Astrocyte of the spinal cord (primary cell): ENCODE results near the gene RBBP7.

ENCODE experiments used
- DNase-seq: peaks from one replicate; pipeline ENCODE4 v3.0.0; 2011; ENCODE audit warnings: low read depth, low spot score
- H3K4me3 ChIP-seq: 2 replicates; pipeline ENCODE4 v1.5.1; 2011; ENCODE audit warnings: low read depth, mild to moderate bottlenecking, low read length, moderate library complexity
- CTCF ChIP-seq: IDR thresholded peaks from 2 replicates; pipeline ENCODE4 v1.5.1; 2012; ENCODE audit warnings: low read depth, mild to moderate bottlenecking, low read length, inconsistent platforms
- in situ Hi-C: cut with HindIII; loops from 2 replicates; pipeline ENCODE4 v1.10.0; 2017; ENCODE audit warnings: low sequenced_read_pairs

The RBBP7 gene

DNA sequence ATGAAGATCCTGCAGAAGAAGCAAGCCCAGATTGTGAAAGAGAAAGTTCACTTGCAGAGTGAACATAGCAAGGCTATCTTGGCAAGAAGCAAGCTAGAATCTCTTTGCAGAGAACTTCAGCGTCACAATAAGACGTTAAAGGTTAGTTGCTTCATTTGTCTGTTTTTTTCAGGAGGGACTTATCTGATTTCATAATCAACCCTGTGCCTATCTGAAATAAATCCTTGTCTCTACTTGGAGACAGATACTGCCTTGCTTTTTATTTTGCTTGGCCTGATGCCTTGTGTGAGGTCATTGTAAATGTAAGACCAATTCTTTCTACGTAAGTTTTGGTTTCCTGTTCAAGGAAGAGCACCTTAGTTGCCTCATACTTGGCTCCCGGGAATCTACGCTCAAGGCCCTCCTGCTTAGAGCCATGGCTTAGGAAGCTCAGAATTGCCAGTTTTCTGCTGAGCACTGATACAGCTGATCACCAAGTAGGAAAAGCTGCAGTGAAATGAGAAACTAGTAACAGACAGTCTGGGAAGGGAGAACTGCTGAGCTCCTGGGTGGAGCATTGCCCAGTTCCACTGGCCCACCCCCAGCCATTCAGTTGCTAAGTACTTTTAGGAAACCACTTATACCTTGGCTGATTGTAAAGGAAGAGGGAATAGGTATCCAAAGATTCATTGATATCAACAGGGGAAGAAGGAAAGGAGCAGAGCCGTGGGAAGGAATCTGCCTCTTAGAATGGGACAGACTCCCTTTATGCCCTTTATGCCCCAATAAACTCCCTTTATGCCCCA, 41.8 kb downstream of the RBBP7 start:
- DNase-seq, result peak; percentile 88
- no peak for TF ChIP-seq CTCF
- H3K4me3 ChIP-seq, result no peak overlapping the region
- in situ Hi-C loops, result no loop called here

- no peak for TF ChIP-seq CTCF
- in situ Hi-C loops, result no loop called here
- H3K4me3 ChIP-seq, result no peak overlapping the region
- peak; percentile 46 for DNase-seq
Observed at GRCh38 chrX:16827225-16827624, 42.9 kb downstream of the RBBP7 start.

DNA sequence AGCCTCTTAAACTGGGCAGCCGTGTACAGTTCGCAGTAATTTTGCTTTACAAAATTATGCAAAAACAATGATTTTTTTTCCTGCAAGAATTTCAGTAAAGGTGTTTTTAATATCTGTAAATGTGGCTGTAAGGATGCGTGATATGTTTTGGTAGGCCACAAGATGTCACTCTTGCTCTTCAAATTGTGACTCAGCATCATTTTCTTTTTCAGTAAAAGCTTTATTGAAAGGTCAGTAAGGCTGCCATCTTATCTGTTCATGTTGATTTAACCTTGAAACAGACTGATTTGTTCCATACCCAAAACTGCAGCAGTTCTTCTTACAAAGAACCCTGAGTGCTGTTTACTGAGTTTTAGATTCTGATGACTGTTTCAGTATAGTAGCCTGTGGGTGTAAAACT, 44.0 kb downstream of the RBBP7 start:
- in situ Hi-C loops, result no loop called here
- DNase-seq, result peak; percentile 63
- peak; percentile 49 for TF ChIP-seq CTCF
- no peak overlapping the region for H3K4me3 ChIP-seq

- no peak for DNase-seq
- no peak overlapping the region for H3K4me3 ChIP-seq
- in situ Hi-C loops, result no loop called here
- no peak for TF ChIP-seq CTCF
Observed at GRCh38 chrX:16825264-16826035, 44.7 kb downstream of the RBBP7 start.

DNA sequence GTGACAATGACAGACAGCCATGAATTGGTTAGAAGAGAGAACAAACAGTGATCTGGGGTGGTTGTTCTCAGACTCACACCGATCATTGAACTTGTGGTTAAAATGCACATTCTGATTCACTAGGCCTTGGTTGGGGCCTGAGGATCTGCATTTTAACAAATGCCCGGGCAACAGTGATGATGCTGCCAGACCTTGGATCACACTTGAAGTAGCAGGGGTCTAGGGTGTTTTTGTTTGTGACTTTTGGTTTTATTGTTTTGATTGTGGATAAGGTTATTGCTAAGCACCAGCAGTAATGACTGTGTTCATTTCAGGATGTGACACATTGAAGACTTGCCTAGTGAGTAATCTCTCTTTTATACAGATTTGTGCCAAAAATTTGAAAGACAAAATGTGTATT, 47.4 kb downstream of the RBBP7 start:
- TF ChIP-seq CTCF, result no peak
- DNase-seq, result peak; percentile 76
- H3K4me3 ChIP-seq, result no peak overlapping the region
- in situ Hi-C loops, result no loop called here

DNA sequence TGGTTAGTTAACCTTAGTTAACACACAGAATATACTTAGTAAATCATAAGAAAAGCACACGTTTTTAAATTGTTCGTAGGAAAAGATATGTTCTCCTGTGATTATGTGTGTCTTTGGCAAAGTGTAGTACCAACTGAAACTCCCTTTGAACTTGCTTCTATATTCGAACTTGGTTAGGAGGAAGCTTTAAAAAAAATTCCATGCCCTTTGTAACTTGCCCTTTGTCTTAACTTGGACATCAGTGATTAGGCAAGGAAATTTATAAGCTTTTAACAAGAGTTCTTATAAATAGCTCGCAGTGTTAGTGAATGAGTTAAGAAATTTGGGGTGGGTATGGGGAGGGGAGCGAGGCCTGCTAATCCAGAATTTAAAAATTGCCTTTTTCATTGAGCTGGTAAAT, 50.5 kb downstream of the RBBP7 start:
- TF ChIP-seq CTCF, result no peak
- no peak for DNase-seq
- in situ Hi-C loops, result no loop called here
- no peak overlapping the region for H3K4me3 ChIP-seq
